ENCODE measurements around the gene PDCL3. TPM values are rescaled to one million over a fixed set of nuclear protein-coding genes. Genes with fewer than 3 reads are reported as not detected.

PDCL3 gene
- polyA plus RNA-seq, 1 of the 3 experiments (the other 2 are of a cell fraction): 32.8 TPM

DNA sequence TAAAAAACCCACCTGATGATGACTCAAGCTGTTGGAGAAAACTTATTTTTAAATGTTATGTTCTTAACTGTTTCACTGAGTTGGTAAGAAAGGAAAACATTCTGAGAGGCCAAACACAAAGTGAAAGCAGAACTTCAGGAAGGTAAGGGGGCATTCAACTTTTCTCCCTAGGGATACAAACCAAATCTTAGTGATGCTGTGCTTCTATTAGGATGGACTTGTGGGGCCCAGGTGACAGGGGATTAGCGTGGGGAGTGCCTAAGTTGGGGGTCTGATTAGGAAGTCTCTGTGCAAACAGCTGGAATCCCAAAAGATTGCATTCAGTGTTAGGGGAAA lies 18.5 kb downstream of the PDCL3 start:
- no peak for DNase-seq
- no peak overlapping the region for H3K9ac ChIP-seq
- no peak overlapping the region for H3K4me2 ChIP-seq
- no peaks in the 10 kb centered on the region for H3K79me2 ChIP-seq (ENCODE audit: insufficient read depth)
- no peaks in the 10 kb centered on the region for H3K27me3 ChIP-seq (ENCODE audit: insufficient read depth)
- H3K27ac ChIP-seq (ENCODE audit: low read depth in 2 of 2, low read length in 1 of 2): no peak overlapping the region
- no peaks in the 10 kb centered on the region for H3K9me3 ChIP-seq
- H2AFZ ChIP-seq (ENCODE audit: low read depth): no peak overlapping the region
- POLR2A ChIA-PET: no interaction called here
- CTCF ChIA-PET: no interaction called here
- H3F3A ChIP-seq (replicated peaks; ENCODE audit: insufficient read depth): peaks cover 3% of the 10 kb centered on the region
- TF ChIP-seq TCF12 (IDR thresholded peaks at IDR 0.05) (no peak), RAD21 (IDR thresholded peaks at IDR 0.05; ENCODE audit: low read length) (no peak), GATA2 (CRISPR knock-in tag; IDR thresholded peaks at IDR 0.05) (no peak), FOXM1 (IDR thresholded peaks at IDR 0.05; ENCODE audit: low read depth) (no peak)
- no peak overlapping the region for H3K4me3 ChIP-seq (ENCODE audit: low read depth in 2 of 2, low read length in 1 of 2)
- peaks cover 0 to 12% of the 10 kb centered on the region in 2 experiments for H3K36me3 ChIP-seq (replicated peaks in 1 of 2; ENCODE audit: control insufficient read depth in 1 of 2, insufficient read depth in 2 of 2, low read length in 1 of 2)
- H4K20me1 ChIP-seq (ENCODE audit: insufficient read depth): no peaks in the 10 kb centered on the region
- no peaks in the 10 kb centered on the region for H3K4me1 ChIP-seq (ENCODE audit: control insufficient read depth in 1 of 2, insufficient read depth in 2 of 2, low read depth in 1 of 2, low read length in 1 of 2)
- no peaks in the 10 kb centered on the region for H3K9me2 ChIP-seq
- 93% methylated on average over 1 of the region's 1 CpG for WGBS (ENCODE audit: low lambda C conversion rate)

DNA sequence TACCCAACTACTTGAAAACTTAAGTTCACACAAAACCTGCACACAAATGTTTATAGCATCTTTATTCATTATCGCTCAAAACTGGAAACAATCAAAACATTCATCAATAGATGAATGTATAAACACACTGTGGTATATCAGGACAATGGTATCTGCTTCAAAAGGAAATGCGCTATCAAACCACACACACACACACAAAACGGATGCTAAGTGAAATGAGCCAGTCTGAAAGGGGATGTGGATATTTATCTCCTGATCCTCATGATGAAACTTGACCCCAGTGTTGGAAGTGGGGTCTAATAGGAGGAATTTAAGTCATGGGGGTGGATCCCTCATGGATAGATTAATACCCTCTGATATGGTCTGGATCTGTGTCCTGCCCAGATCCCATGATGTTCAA lies 22.0 kb downstream of the PDCL3 start:
- Histone ChIP-seq H3K9me2 (no peaks in the 10 kb centered on the region), H3F3A (replicated peaks; ENCODE audit: insufficient read depth) (peaks cover 7% of the 10 kb centered on the region), H4K20me1 (ENCODE audit: insufficient read depth) (no peaks in the 10 kb centered on the region), H3K27me3 (ENCODE audit: insufficient read depth) (no peaks in the 10 kb centered on the region), H3K9ac (no peak overlapping the region), H3K79me2 (ENCODE audit: insufficient read depth) (no peaks in the 10 kb centered on the region), H2AFZ (ENCODE audit: low read depth) (no peak overlapping the region), H3K9me3 (no peaks in the 10 kb centered on the region), H3K4me1 (ENCODE audit: control insufficient read depth in 1 of 2, insufficient read depth in 2 of 2, low read depth in 1 of 2, low read length in 1 of 2) (no peaks in the 10 kb centered on the region), H3K4me3 (ENCODE audit: low read depth in 2 of 2, low read length in 1 of 2) (no peak overlapping the region), H3K4me2 (no peak overlapping the region), H3K27ac (ENCODE audit: low read depth in 2 of 2, low read length in 1 of 2) (no peak overlapping the region), H3K36me3 (replicated peaks in 1 of 2; ENCODE audit: control insufficient read depth in 1 of 2, insufficient read depth in 2 of 2, low read length in 1 of 2) (no peaks in the 10 kb centered on the region)
- CTCF ChIA-PET: no interaction called here
- no peak for DNase-seq
- WGBS (ENCODE audit: low lambda C conversion rate): 62% methylated on average over 3 of the region's 3 CpGs
- POLR2A ChIA-PET: no interaction called here
- TF ChIP-seq TAF1 (IDR thresholded peaks at IDR 0.05; ENCODE audit: borderline replicate concordance, low read depth, low read length) (no peak), FOXM1 (IDR thresholded peaks at IDR 0.05; ENCODE audit: low read depth) (no peak), NRF1 (IDR thresholded peaks at IDR 0.05; ENCODE audit: low read depth, low read length) (no peak), CHD2 (IDR thresholded peaks at IDR 0.05; ENCODE audit: low read length, partially characterized antibody) (no peak), MXI1 (IDR thresholded peaks at IDR 0.05; ENCODE audit: low read depth, low read length) (no peak), IRF3 (IDR thresholded peaks at IDR 0.05; ENCODE audit: low read depth, low read length) (no peak), MEF2A (IDR thresholded peaks at IDR 0.05; ENCODE audit: borderline replicate concordance, low read depth) (no peak), ZBTB33 (IDR thresholded peaks at IDR 0.05; ENCODE audit: borderline replicate concordance, low read depth) (no peak), JUND (IDR thresholded peaks at IDR 0.05) (no peak), EP300 (IDR thresholded peaks at IDR 0.05; ENCODE audit: borderline replicate concordance in 1 of 2, low read depth in 1 of 2, low read length in 1 of 2) (no peak), TCF12 (IDR thresholded peaks at IDR 0.05) (no peak), SIN3A (IDR thresholded peaks at IDR 0.05; ENCODE audit: borderline replicate concordance, low read depth, low read length) (no peak), GABPA (IDR thresholded peaks at IDR 0.05; ENCODE audit: low read depth) (no peak), RFX5 (IDR thresholded peaks at IDR 0.05; ENCODE audit: low read length) (no peak), FOSL2 (IDR thresholded peaks at IDR 0.05; ENCODE audit: borderline replicate concordance, low read depth) (no peak), FOXJ3 (CRISPR knock-in tag; IDR thresholded peaks at IDR 0.05) (no peak)
- TF ChIP-seq, protein P1, sequence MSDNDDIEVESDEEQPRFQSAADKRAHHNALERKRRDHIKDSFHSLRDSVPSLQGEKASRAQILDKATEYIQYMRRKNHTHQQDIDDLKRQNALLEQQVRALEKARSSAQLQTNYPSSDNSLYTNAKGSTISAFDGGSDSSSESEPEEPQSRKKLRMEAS (IDR thresholded peaks at IDR 0.05; ENCODE audit: low read depth): no peak
- TF ChIP-seq, protein P2, sequence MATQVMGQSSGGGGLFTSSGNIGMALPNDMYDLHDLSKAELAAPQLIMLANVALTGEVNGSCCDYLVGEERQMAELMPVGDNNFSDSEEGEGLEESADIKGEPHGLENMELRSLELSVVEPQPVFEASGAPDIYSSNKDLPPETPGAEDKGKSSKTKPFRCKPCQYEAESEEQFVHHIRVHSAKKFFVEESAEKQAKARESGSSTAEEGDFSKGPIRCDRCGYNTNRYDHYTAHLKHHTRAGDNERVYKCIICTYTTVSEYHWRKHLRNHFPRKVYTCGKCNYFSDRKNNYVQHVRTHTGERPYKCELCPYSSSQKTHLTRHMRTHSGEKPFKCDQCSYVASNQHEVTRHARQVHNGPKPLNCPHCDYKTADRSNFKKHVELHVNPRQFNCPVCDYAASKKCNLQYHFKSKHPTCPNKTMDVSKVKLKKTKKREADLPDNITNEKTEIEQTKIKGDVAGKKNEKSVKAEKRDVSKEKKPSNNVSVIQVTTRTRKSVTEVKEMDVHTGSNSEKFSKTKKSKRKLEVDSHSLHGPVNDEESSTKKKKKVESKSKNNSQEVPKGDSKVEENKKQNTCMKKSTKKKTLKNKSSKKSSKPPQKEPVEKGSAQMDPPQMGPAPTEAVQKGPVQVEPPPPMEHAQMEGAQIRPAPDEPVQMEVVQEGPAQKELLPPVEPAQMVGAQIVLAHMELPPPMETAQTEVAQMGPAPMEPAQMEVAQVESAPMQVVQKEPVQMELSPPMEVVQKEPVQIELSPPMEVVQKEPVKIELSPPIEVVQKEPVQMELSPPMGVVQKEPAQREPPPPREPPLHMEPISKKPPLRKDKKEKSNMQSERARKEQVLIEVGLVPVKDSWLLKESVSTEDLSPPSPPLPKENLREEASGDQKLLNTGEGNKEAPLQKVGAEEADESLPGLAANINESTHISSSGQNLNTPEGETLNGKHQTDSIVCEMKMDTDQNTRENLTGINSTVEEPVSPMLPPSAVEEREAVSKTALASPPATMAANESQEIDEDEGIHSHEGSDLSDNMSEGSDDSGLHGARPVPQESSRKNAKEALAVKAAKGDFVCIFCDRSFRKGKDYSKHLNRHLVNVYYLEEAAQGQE (IDR thresholded peaks at IDR 0.05; ENCODE audit: low read depth, low read length): no peak

All from SK-N-SH (cell line).